Colonic mucosa (tissue), 4 donors: ENCODE data around the gene COL12A1. TPM values are rescaled to one million over a fixed set of nuclear protein-coding genes. Genes with fewer than 3 reads are reported as not detected.

ENCODE experiments used
- DNase-seq: peaks from one replicate; pipeline ENCODE4 v3.0.0-alpha.2; 2020
- H3K27ac ChIP-seq: fragments of 200-600 bp; one replicate; pipeline ENCODE4 v1.8.0; 2021
- H3K27me3 ChIP-seq: fragments of 200-600 bp; one replicate; pipeline ENCODE4 v1.8.0; 2021
- H3K36me3 ChIP-seq: fragments of 200-600 bp; one replicate; pipeline ENCODE4 v1.8.0; 2021
- H3K4me1 ChIP-seq: fragments of 200-600 bp; one replicate; pipeline ENCODE4 v1.8.0; 2021; ENCODE audit warnings: mild to moderate bottlenecking
- H3K4me3 ChIP-seq: fragments of 200-600 bp; one replicate; pipeline ENCODE4 v1.8.0; 2021
- H3K9ac ChIP-seq, 2 donors: one replicate each; pipeline ENCODE4 v1.7.0; 2013; ENCODE audit warnings: control low read depth in 2 of 2, low read depth in 2 of 2, low read length in 2 of 2
- H3K9me3 ChIP-seq: fragments of 200-600 bp; one replicate; pipeline ENCODE4 v1.8.0; 2021
- CTCF ChIP-seq: fragments of 200-600 bp; IDR thresholded peaks from one replicate; pipeline ENCODE4 v1.8.0; 2022; ENCODE audit warnings: antibody characterized with exemption, mild to moderate bottlenecking
- intact Hi-C: fragments of 100-400 bp; cut with DNase I; formaldehyde crosslinking; loops from one replicate; pipeline ENCODE4 v1.14.1; 2022
- total RNA-seq, 2 donors: library from RNA; stranded (reverse); fragmentation: NEBNext Ultra II Directional in 1 of 2; extraction: Animal tissue kit (Norgen Biotek cat#: 25700) in 1 of 2; gene quantifications; one replicate each; pipeline ENCODE4 v1.2.1, GENCODE V29; 2021
- donor health status: healthy.
- donor health status: DM: no; HTN: no; CAD: no.
- donor health status: DM: no; HTN: no; CAD: no.

The COL12A1 gene
- total RNA-seq, 2 donors from 2014 or later = 3.6 to 20.2 TPM

GRCh38 chr6:75150685-75151412, 55.0 kb downstream of the COL12A1 start:
- DNase-seq = no peak
- H3K27ac ChIP-seq = no peak overlapping the region
- H3K27me3 ChIP-seq = no peaks in the 10 kb centered on the region
- H3K9me3 ChIP-seq = no peaks in the 10 kb centered on the region
- no peak for TF ChIP-seq CTCF
- no peaks in the 10 kb centered on the region for H3K36me3 ChIP-seq
- H3K4me3 ChIP-seq = no peak overlapping the region
- H3K9ac ChIP-seq = no peak overlapping the region
- H3K4me1 ChIP-seq = no peaks in the 10 kb centered on the region
- intact Hi-C loops = no loop called here

DNA sequence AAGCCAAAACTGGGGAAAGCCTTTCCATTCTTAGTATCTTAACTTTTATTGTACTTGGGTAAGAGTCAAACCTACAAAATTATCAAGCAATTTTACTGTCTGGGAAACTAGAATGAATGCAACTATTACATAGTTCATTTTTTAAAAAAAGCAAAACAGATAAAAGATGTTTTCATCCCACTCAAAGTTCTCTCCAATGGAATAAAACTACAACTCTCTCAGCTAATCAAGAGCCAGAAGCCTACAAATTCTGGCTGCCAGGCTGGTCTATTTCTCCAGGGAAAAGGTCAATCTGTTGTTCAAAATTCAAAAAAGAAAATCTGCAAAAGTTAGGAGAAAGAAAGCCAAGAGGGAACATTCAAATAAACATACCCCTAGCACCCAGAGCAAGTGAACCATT, 56.2 kb downstream of the COL12A1 start:
- no peaks in the 10 kb centered on the region for H3K4me1 ChIP-seq
- no peaks in the 10 kb centered on the region for H3K36me3 ChIP-seq
- no peak overlapping the region for H3K9ac ChIP-seq
- no peak overlapping the region for H3K4me3 ChIP-seq
- no peak overlapping the region for H3K27ac ChIP-seq
- no peaks in the 10 kb centered on the region for H3K9me3 ChIP-seq
- no peak for TF ChIP-seq CTCF
- no peaks in the 10 kb centered on the region for H3K27me3 ChIP-seq
- no peak for DNase-seq
- intact Hi-C loops = no loop called here

DNA sequence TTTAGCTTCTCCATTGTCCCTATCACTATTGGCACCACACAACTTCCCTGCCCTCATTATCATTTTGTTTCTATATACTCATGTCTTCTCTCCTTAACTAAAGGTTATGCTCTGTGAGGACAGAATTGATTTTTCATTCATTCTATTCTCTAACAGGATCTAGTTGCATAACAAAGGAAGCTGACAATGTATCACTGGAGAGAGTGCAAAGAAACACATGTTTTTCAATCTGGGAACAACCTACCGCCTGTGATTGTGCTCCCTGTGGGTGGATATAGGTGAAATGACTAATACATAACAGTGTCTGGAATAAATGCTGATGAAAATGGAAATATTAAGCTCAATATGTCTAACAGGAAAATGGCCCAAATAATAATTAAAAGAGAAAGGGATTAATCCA, 56.6 kb downstream of the COL12A1 start:
- intact Hi-C loops = no loop called here
- no peaks in the 10 kb centered on the region for H3K9me3 ChIP-seq
- TF ChIP-seq CTCF = no peak
- H3K9ac ChIP-seq = no peak overlapping the region
- no peaks in the 10 kb centered on the region for H3K36me3 ChIP-seq
- H3K27ac ChIP-seq = no peak overlapping the region
- no peak for DNase-seq
- no peaks in the 10 kb centered on the region for H3K27me3 ChIP-seq
- no peak overlapping the region for H3K4me3 ChIP-seq
- H3K4me1 ChIP-seq = no peaks in the 10 kb centered on the region

- H3K27ac ChIP-seq = no peak overlapping the region
- DNase-seq = no peak
- no peak overlapping the region for H3K4me3 ChIP-seq
- H3K4me1 ChIP-seq = no peaks in the 10 kb centered on the region
- H3K27me3 ChIP-seq = no peaks in the 10 kb centered on the region
- H3K9ac ChIP-seq = no peak overlapping the region
- intact Hi-C loops = no loop called here
- no peaks in the 10 kb centered on the region for H3K9me3 ChIP-seq
- H3K36me3 ChIP-seq = no peaks in the 10 kb centered on the region
- no peak for TF ChIP-seq CTCF
Observed at GRCh38 chr6:75147512-75147911, 58.3 kb downstream of the COL12A1 start.

GRCh38 chr6:75145976-75146375, 59.9 kb downstream of the COL12A1 start:
- Histone ChIP-seq H3K9ac (no peak overlapping the region), H3K27ac (no peak overlapping the region), H3K4me1 (no peaks in the 10 kb centered on the region), H3K27me3 (no peaks in the 10 kb centered on the region), H3K36me3 (no peaks in the 10 kb centered on the region), H3K9me3 (no peaks in the 10 kb centered on the region), H3K4me3 (no peak overlapping the region)
- intact Hi-C loops = no loop called here
- TF ChIP-seq CTCF = no peak
- DNase-seq = no peak
